ENCODE measurements around the gene LSAMP.

- TF ChIP-seq CTCF (IDR thresholded peaks at IDR 0.05) (no peak), EZH2 (IDR thresholded peaks at IDR 0.05; ENCODE audit: borderline replicate concordance, insufficient read depth, low read depth, low read length, poor library complexity, severe bottlenecking) (no peak)
Measured at GRCh38 chr3:115859002-115859807, 586.1 kb downstream of the LSAMP start.
